Liver (tissue), 9 donors: ENCODE measurements around the gene PHC2. TPM values are rescaled to one million over a fixed set of nuclear protein-coding genes. Genes with fewer than 3 reads are reported as not detected.

ENCODE experiments used
- DNase-seq: peaks from one replicate; pipeline ENCODE4 v3.0.0-alpha.2; 2017; ENCODE audit warnings: low spot score
- H3K27ac ChIP-seq, 2 donors: one replicate each; pipeline ENCODE4 v1.7.0; 2013; ENCODE audit warnings: inconsistent platforms in 2 of 2, low read length in 2 of 2, control low read depth in 1 of 2, low read depth in 1 of 2, mild to moderate bottlenecking in 1 of 2
- H3K27me3 ChIP-seq, 4 donors: one replicate each; pipeline versions ENCODE4 v1.6.1 to v1.7.0; 2013; ENCODE audit warnings: low read length in 3 of 4, inconsistent platforms in 1 of 4, mild to moderate bottlenecking in 1 of 4, moderate library complexity in 1 of 4; ENCODE audit not compliant: control insufficient read depth in 4 of 4, insufficient read depth in 4 of 4
- H3K36me3 ChIP-seq, 4 donors: one replicate each; pipeline versions ENCODE4 v1.6.1 to v1.7.0; 2013; ENCODE audit warnings: low read length in 3 of 4, mild to moderate bottlenecking in 3 of 4, low read depth in 1 of 4, moderate library complexity in 1 of 4; ENCODE audit not compliant: control insufficient read depth in 4 of 4, insufficient read depth in 3 of 4
- H3K4me1 ChIP-seq, 4 donors: one replicate each; pipeline versions ENCODE4 v1.6.1 to v1.7.0; 2013; ENCODE audit warnings: low read length in 3 of 4, mild to moderate bottlenecking in 3 of 4, moderate library complexity in 1 of 4; ENCODE audit not compliant: control insufficient read depth in 4 of 4, insufficient read depth in 4 of 4
- H3K4me3 ChIP-seq, 3 donors: one replicate each; pipeline versions ENCODE4 v1.6.1 to v1.7.0; 2013; ENCODE audit warnings: low read length in 3 of 3, control low read depth in 1 of 3, low read depth in 1 of 3, mild to moderate bottlenecking in 1 of 3
- H3K9ac ChIP-seq, 2 donors: one replicate each; pipeline ENCODE4 v1.7.0; 2013; ENCODE audit warnings: low read length in 2 of 2, mild to moderate bottlenecking in 2 of 2, moderate library complexity in 2 of 2, control low read depth in 1 of 2, low read depth in 1 of 2
- H3K9me3 ChIP-seq, 4 donors: one replicate each; pipeline versions ENCODE4 v1.6.1 to v1.7.0; 2013; ENCODE audit warnings: low read length in 3 of 4; ENCODE audit not compliant: control insufficient read depth in 4 of 4
- ATF3 ChIP-seq: IDR thresholded peaks from 2 replicates; pipeline ENCODE4 v1.6.1; 2016; ENCODE audit warnings: antibody characterized with exemption
- EGR1 ChIP-seq, 2 donors: IDR thresholded peaks; 2 replicates each; pipeline ENCODE4 v1.6.1; 2016 to 2018; ENCODE audit warnings: antibody characterized with exemption in 2 of 2, low read depth in 2 of 2
- FOXA1 ChIP-seq: IDR thresholded peaks from 2 replicates; pipeline ENCODE4 v1.6.1; 2016; ENCODE audit warnings: antibody characterized with exemption
- FOXA2 ChIP-seq: IDR thresholded peaks from 2 replicates; pipeline ENCODE4 v1.6.1; 2016; ENCODE audit warnings: antibody characterized with exemption
- GABPA ChIP-seq, 2 donors: IDR thresholded peaks in 1 of 2; conservative IDR thresholded peaks in 1 of 2; 2 replicates each; pipeline ENCODE4 v1.6.1; 2016; ENCODE audit warnings: antibody characterized with exemption in 2 of 2, mild to moderate bottlenecking in 1 of 2, moderate library complexity in 1 of 2
- HNF4A ChIP-seq, 2 donors: conservative IDR thresholded peaks; 2 replicates each; pipeline ENCODE4 v1.6.1; 2016; ENCODE audit warnings: antibody characterized with exemption in 2 of 2, mild to moderate bottlenecking in 2 of 2
- NR2F2 ChIP-seq: IDR thresholded peaks from 2 replicates; pipeline ENCODE4 v1.6.1; 2016; ENCODE audit warnings: antibody characterized with exemption
- RAD21 ChIP-seq, 2 donors: IDR thresholded peaks; 2 replicates each; pipeline ENCODE4 v1.6.1; 2016; ENCODE audit warnings: antibody characterized with exemption in 2 of 2, mild to moderate bottlenecking in 2 of 2
- RXRA ChIP-seq, 2 donors: IDR thresholded peaks; 2 replicates each; pipeline ENCODE4 v1.6.1; 2017 to 2018; ENCODE audit warnings: antibody characterized with exemption in 2 of 2, mild to moderate bottlenecking in 1 of 2
- SP1 ChIP-seq: IDR thresholded peaks from 2 replicates; pipeline ENCODE4 v1.6.1; 2018; ENCODE audit warnings: antibody characterized with exemption, mild to moderate bottlenecking
- TAF1 ChIP-seq: conservative IDR thresholded peaks from 2 replicates; pipeline ENCODE4 v1.6.1; 2016; ENCODE audit warnings: antibody characterized with exemption, mild to moderate bottlenecking
- YY1 ChIP-seq: IDR thresholded peaks from 2 replicates; pipeline ENCODE4 v1.6.1; 2016; ENCODE audit warnings: antibody characterized with exemption, mild to moderate bottlenecking
- ZBTB33 ChIP-seq: IDR thresholded peaks from 2 replicates; pipeline ENCODE4 v1.6.1; 2016; ENCODE audit warnings: antibody characterized with exemption
- WGBS: extraction: QIAGEN DNeasy Blood & Tissue Kit; methylation state at CpG from one replicate; pipeline ENCODE4 v1.1.7; 2013; 5-methylcytosine and 5-hydroxymethylcytosine counted together
- polyA plus RNA-seq, 2 donors: library from polyadenylated mRNA; stranded (reverse) in 1 of 2; unstranded in 1 of 2; fragments of 200-250 nt in 1 of 2; fragments of >200 nt in 1 of 2; fragmentation: Nextera tagmentation in 1 of 2; extraction: Ambion mirVana in 1 of 2; gene quantifications; one replicate each; pipeline versions ENCODE4 v1.2.1 to v1.2.3, GENCODE V29; 2013 to 2015
- total RNA-seq, 2 donors: library from RNA; depleted of rRNA; stranded (reverse); fragments of >200 nt; gene quantifications; one replicate each; pipeline ENCODE4 v1.2.3, GENCODE V29; 2014
- donor health status: healthy.
- donor health status: healthy.
- donor health status: healthy.
- donor health status: healthy.
- donor health status: healthy.

Gene PHC2
- total and polyA plus RNA-seq, 4 donors = 19.1 to 67.8 (median 44.7) TPM

GRCh38 chr1:33286451-33287185, 144.3 kb downstream of the PHC2 start:
- Histone ChIP-seq H3K36me3 (peaks cover 0 to 17% (median 12%) of the 10 kb centered on the region in 4 donors), H3K9me3 (no peaks in the 10 kb centered on the region), H3K27ac (no peak overlapping the region), H3K27me3 (no peaks in the 10 kb centered on the region), H3K4me3 (no peak overlapping the region), H3K4me1 (peaks cover 0 to 2% (median 0%) of the 10 kb centered on the region in 4 donors), H3K9ac (no peak overlapping the region)
- no peak for DNase-seq
- TF ChIP-seq ZBTB33 = no peak
- no peak for TF ChIP-seq SP1
- no peak for TF ChIP-seq EGR1 (IDR thresholded peaks at IDR 0.05; ENCODE audit: low read depth in 2 of 2)
- no peak for TF ChIP-seq RXRA (IDR thresholded peaks at IDR 0.05)
- TF ChIP-seq FOXA1 = no peak
- no peak for TF ChIP-seq TAF1
- no peak for TF ChIP-seq ATF3
- no peak for TF ChIP-seq HNF4A (conservative IDR thresholded peaks at IDR 0.05)
- TF ChIP-seq YY1 = no peak
- no peak for TF ChIP-seq FOXA2
- WGBS = 87% methylated on average over 8 of the region's 8 CpGs

GRCh38 chr1:33284049-33284448, 146.8 kb downstream of the PHC2 start:
- TF ChIP-seq NR2F2 (no peak), GABPA (IDR thresholded peaks at IDR 0.05 in 1 of 2, conservative IDR thresholded peaks at IDR 0.05 in 1 of 2) (no peak), EGR1 (IDR thresholded peaks at IDR 0.05; ENCODE audit: low read depth in 2 of 2) (no peak), FOXA1 (no peak), RAD21 (IDR thresholded peaks at IDR 0.05) (no peak), HNF4A (conservative IDR thresholded peaks at IDR 0.05) (no peak), FOXA2 (no peak), ZBTB33 (no peak), SP1 (no peak), YY1 (no peak), ATF3 (no peak), TAF1 (no peak), RXRA (IDR thresholded peaks at IDR 0.05) (no peak)
- no peaks in the 10 kb centered on the region for H3K4me1 ChIP-seq
- no peak overlapping the region for H3K27ac ChIP-seq
- WGBS = 86% methylated on average over 6 of the region's 6 CpGs
- no peaks in the 10 kb centered on the region for H3K27me3 ChIP-seq
- DNase-seq = no peak
- H3K9me3 ChIP-seq = no peaks in the 10 kb centered on the region
- no peak overlapping the region for H3K9ac ChIP-seq
- no peak overlapping the region for H3K4me3 ChIP-seq
- H3K36me3 ChIP-seq = peaks cover 4 to 21% (median 16%) of the 10 kb centered on the region in 4 donors
